NCI-H2227 treated with DMSO at 0.1 percent for 48 hours (cell line): ENCODE data around the gene HES4.
"Not testable (repeated sequence)": the region's sequence is repeated elsewhere in the genome, so short reads cannot be mapped to it uniquely, and the experiment has no call there.

Experiments used
- DNase-seq: peaks from one replicate; lab custom pipeline; 2025; lab: John Stamatoyannopoulos, UW

Gene HES4

DNA sequence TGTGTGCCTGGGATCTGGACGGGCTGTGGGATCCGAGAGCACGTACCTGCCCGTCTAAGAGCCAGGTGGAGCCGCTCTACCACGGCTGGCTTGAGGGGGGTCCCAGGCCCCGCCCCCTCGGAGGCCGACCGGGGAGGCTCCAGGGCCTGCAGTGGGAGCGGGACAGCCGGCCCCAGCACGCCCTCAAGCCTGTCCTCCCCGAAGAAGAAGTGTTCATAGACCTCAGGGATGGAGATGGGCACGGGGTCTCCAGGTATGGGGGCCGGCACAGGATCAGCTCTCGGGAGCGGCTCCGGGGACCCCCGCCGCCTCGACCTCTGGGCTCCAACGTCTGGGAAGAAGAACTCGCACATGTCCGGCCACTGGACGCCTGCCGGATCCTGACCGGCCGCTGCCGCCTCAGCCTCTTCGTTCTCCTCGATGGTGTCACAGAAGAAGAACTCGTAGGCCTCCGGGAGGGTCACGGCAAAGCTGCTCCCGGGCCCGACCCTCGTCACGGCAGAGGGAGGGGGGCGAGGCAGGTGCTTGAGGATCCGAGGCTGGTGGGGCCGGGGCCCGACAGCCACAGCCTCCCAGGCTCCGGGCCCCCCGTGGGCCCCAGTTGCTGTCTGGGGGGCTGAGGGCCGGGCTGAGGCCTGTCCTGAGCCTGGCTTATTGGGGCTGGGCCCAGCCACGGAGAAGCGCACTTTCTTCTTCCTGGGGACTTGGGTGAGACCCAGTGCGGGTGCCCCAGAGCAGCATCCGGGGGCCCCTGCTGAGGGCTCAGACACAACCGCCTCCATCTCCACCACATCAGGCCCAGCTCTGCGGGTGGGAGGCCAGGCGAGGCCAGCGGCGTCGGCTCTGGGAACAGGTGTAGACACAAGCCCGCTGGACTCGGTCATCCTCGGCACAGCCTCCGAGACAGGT lies 20.8 kb downstream of the HES4 start:
- no peak for DNase-seq

DNA sequence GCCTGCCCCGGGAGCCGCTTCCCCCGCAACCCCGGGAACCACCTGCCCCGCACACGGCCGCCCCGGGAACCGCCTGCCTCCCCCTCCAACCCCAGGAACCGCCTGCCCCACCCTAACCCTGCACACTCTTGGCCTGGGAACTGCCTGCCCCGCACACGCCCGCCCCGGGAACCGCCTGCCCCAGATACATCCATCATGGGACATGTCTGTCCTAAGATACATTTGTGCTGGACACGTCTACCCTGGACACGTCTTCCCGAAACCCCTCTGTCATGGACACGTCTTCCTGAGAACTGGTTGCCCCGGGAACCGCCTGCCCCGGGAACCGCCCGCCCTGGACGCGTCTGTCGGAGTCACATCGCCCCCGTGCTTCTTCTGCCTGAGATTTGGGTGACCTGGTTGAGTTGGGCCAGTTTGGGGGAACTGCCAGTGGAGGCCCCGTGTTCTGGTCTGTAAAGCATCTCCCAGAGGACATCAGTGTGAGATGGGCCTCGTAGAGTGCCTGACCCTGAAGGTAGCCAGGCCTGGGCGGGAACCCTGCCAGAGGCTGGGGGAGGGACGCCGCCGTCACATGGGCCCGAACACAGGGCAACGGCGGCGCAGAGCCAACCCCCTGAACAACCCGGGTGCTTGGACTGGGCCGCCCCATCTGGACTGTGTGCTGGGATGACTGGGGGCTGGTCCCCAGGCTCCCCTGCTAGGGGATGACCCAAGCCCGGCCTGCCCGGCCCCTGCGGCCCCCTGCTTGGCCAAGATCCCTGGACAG lies 21.6 kb downstream of the HES4 start:
- no peak for DNase-seq

- DNase-seq: not testable (repeated sequence)
Measured at GRCh38 chr1:976791-977190, 23.1 kb downstream of the HES4 start.

- peak; percentile 67 for DNase-seq
Measured at GRCh38 chr1:975896-976683, 23.8 kb downstream of the HES4 start.

GRCh38 chr1:975365-975764 lies 24.5 kb downstream of the HES4 start:
- DNase-seq: no peak

GRCh38 chr1:974687-975328 lies 25.1 kb downstream of the HES4 start:
- DNase-seq: no peak

GRCh38 chr1:974293-974640 lies 25.6 kb downstream of the HES4 start:
- no peak for DNase-seq

DNA sequence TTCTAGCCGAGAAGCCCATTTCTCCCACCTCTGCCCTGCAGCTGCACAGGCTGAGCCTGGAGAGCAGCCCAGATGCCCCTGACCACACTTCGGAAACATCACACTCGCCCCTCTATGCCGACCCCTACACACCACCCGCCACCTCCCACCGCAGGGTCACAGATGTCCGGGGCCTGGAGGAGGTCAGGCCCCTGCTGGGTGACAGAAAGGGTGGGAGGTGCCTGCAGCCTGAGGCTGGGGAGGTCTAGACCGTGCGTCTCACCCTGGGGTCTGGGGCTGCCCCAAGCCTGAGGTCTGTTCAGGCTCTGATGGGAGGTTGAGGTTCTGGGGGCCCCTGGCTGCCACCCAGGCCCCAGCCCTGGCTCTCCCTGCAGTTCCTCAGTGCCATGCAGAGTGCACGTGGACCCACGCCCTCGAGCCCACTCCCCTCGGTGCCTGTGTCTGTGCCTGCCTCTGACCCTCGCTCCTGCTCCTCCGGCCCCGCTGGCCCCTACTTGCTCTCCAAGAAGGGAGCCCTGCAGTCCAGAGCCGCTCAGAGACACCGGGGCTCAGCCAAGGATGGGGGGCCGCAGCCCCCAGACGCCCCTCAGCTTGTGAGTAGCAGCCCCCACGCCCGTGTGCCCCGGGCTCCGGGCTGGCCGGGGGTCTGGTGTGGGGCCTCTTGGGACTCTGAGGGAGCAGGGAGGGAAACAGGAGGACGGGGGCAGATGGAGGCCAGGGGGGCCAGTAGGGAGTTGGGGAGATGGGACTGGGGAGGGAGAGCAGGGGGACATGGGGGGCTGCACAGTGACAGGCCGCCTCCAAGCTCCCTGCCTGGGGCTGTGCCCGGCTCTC lies 26.2 kb downstream of the HES4 start:
- no peak for DNase-seq

- no peak for DNase-seq
Measured at GRCh38 chr1:972726-973458, 27.0 kb downstream of the HES4 start.

GRCh38 chr1:971751-972506 lies 28.0 kb downstream of the HES4 start:
- no peak for DNase-seq

DNA sequence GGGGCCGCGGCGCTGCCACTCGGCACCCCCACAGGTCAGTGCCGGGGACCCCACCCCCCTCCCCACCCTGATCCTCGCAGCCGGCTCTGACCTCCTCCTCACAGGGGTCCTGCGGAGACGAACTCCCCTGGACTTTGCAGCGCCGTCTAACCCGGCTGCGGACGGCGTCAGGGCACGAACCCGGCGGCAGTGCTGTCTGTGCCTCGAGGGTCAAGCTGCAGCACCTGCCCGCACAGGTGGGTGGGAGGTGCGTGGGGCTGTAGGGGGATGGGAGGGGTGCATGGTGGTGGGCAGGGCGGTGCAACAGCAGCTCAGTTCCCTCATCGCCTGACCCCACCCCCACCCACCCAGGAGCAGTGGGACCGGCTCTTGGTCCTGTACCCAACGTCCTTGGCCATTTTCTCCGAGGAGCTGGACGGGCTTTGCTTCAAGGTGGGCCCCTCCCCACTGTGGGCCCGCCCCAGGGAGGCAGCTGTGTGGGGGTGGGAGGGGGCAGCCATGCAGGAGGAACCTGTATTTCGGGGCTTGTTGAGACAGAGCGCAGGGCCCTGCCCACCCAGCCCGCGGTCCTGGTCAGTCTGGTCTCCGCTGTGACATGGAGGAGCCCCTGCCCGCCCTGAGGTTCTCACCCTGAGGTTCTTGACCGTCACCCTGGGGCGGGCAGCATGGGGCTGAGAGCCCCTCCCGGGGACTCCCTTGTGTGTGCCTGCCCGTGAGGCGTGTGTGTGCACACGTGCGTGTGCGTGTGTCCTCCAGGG lies 28.7 kb downstream of the HES4 start:
- DNase-seq: no peak

GRCh38 chr1:970242-970972 lies 29.5 kb downstream of the HES4 start:
- DNase-seq: no peak

DNA sequence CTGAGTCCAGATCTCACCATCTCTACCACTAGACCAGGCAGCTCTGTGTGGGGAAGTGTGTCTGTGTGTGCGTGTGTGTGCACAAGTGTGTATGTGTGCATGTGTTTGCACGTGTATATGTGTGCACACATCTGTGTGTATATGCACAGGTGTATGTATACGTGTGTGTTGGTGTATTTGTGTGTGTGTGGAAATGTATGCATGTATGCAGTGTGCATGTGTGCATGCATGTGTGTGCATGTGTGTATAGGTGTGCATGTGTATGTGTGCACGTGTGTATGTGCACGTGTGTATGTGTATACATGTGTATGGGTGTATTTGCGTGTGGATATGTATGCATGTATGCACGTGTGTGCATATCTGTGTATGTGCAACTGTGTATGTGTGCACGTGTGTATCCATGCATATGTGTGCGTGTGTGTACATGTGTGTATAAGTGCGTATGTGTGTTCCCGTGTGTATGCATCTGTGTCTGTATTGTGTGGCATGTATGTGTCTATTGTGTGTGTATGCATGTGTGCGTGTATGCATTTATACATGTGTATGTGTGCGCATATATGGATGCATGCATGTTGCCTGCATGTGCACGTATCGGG lies 30.5 kb downstream of the HES4 start:
- DNase-seq: no peak

GRCh38 chr1:967466-968343 lies 32.2 kb downstream of the HES4 start:
- DNase-seq: no peak

- DNase-seq: no peak
Measured at GRCh38 chr1:966704-967300, 33.1 kb downstream of the HES4 start.

DNA sequence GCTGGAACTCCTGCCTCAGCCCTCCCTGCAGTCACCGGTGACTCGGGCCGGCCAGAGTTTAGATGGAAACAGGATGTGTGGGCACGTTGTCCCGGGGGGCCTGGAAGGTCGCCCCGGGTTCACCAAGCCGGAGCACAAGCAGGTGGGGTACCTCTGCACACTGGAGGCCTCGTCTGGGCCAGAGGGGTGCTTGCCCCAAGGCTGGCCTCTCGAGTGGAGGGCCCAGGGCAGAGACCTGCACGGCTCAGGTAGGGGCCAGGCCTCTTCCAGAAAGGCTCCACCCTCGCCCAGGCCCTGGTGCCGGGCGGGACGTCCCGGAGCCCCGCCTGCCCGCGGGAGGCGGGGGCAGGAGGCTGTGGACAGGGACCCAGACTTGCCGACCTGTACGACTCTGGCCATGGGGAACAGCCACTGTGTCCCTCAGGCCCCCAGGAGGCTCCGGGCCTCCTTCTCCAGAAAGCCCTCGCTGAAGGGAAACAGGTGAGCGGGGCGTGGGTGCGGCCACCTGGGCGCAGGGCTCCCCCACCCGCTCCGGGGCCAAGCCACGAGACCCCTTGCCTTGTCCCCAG lies 33.7 kb downstream of the HES4 start, which contains the start of gene PLEKHN1:
Gene PLEKHN1 (plus strand): TSS at position 348 of the 569 bp plus-strand sequence. CDS start 50 bp downstream, at position 398.
- DNase-seq: no peak
